ENCODE data around the gene STK38.

GRCh38 chr6:36525346-36525745 lies 21.9 kb downstream of the STK38 start:
- TF ChIP-seq CTCF (IDR thresholded peaks at IDR 0.05) (no peak), E2F4 (CRISPR knock-in tag; IDR thresholded peaks at IDR 0.05; ENCODE audit: borderline replicate concordance, low read depth) (no peak), TEAD1 (CRISPR knock-in tag; IDR thresholded peaks at IDR 0.05) (no peak), MAX (CRISPR knock-in tag; IDR thresholded peaks at IDR 0.05) (no peak), CREB1 (CRISPR knock-in tag; IDR thresholded peaks at IDR 0.05) (no peak), NFE2L1 (CRISPR knock-in tag; IDR thresholded peaks at IDR 0.05) (no peak)
